ENCODE measurements around the gene DBI.

- TF ChIP-seq CTCF (conservative IDR thresholded peaks at IDR 0.05; ENCODE audit: low read depth, low read length) (no peak), EZH2 (IDR thresholded peaks at IDR 0.05; ENCODE audit: low read length, unreplicated experiment) (no peak)
Observed at GRCh38 chr2:119341684-119342083, 25.1 kb upstream of the DBI start.

Measured in PC-3 (cell line).